NOMO-1 (cell line): ENCODE results near the gene EAF1.
"Not testable (repeated sequence)": the region's sequence is repeated elsewhere in the genome, so short reads cannot be mapped to it uniquely, and the experiment has no call there.

Experiments
- DNase-seq, 2 experiments: peaks; one replicate each; lab custom pipeline; 2025; ENCODE audit not compliant: unreplicated experiment in 2 of 2; lab: John Stamatoyannopoulos, UW

The EAF1 gene

GRCh38 chr3:15427182-15427880 is at the start of gene EAF1, which contains the start of gene METTL6:
EAF1 (plus strand) TSS chr3:15427598; CDS start chr3:15427780, 182 bp downstream.
METTL6 (minus strand) TSS chr3:15427544; CDS start chr3:15426511, 1,033 bp downstream.
- DNase-seq = peak; percentile 52 to 74

DNA sequence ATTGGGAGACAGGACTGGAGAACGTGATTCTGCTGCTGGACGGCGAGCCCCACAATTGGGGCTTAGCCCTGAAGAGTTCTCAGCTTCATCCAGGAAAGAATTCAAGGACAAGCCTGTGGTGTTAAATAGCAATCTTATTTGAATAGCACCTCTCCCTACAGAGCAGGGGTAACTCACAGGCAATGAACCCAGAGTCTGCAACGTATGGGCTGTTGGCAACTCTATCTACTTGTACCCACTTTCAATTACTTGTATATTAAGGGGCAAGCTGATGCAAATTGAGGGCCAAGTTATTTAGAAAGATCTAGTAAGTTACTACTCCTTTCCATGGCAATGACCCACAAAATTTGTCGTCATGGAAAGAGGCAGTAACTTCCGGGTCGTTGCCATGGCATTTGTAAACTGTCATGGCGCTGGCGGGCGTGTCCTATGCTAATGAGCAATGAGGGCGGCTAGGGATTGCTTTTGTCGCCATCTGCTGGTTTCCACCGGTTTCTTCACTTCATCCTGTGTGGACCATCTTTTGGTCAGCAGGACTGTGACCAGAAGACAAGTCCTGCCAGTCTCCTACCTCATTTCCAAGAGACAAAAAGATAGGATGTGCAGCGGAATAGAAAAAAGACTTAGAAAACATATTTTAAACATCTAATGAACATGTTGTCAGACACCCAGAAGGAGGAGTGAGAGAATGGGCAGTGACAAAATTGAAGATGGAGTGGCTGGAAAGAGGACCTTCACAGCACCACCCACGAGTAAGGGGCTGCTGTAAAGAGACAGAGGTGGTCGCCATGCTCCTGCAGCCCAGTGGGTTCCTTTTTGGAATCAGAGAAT is 49.2 kb upstream of the EAF1 start:
- DNase-seq = peak; percentile 84 to 90

DNA sequence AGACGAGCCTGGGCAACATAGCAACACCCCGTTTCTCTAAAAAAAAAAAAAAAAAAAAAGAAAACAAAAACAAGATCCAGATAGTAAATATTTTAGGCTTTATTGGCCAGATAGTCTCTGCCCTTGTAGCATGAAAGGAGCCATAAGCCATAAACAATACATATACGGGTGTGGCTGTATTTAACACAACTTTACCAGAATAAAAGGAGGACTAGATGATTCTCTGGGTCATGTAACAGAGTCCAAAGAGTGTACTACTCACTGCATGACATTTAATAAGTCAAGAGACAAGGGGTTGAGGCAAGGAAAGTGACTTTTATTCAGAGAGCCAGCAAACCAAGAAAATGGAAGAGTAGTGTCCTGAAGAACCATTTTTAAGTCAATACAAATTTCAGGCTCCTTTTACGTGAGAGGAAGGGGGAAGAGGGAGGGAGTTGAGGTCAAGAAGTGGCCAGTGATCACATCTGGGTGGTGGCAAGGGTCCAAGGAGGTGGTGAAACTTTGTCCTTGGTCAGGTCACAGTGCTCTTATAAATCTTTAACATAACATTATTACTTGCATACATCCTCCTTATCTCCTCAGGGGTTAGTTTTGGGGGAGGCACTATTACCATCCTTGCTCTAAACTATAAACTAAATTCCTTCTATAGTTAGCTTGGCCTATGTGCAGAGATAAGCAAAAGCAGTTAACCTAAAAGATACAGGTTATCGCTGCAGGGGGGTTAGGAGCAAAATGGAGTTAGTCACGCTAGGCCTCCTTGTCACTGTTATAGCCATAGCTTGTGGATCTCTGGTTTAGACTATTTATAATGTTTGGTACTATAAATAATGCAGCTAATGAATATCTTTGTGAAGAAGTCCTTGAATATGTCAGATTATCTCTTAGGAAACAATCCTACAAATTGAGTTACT is 46.2 kb upstream of the EAF1 start:
- DNase-seq = no peak

DNA sequence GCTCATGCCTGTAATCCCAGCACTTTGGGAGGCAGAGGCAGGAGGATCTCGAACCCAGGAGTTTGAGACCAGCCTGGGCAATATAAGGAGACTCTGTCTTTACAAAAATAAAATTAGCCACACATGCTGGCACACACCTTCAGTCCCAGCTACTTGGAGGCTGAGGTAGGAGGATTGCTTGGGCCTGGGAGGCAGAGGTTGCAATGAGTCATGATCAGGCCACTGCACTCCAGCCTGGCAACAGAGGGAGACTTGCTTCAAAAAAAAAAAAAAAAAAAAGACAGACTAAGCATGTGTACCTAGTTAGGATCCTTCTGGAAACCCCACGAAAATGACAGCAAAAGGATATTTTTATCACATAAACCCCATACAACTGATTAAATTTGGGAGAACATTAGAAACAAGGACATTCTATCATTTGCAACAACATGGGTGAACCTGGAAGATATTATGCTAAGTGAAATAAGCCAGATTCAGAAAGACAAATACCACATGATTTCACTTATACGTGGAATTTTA is 44.9 kb upstream of the EAF1 start:
- DNase-seq = no peak

DNA sequence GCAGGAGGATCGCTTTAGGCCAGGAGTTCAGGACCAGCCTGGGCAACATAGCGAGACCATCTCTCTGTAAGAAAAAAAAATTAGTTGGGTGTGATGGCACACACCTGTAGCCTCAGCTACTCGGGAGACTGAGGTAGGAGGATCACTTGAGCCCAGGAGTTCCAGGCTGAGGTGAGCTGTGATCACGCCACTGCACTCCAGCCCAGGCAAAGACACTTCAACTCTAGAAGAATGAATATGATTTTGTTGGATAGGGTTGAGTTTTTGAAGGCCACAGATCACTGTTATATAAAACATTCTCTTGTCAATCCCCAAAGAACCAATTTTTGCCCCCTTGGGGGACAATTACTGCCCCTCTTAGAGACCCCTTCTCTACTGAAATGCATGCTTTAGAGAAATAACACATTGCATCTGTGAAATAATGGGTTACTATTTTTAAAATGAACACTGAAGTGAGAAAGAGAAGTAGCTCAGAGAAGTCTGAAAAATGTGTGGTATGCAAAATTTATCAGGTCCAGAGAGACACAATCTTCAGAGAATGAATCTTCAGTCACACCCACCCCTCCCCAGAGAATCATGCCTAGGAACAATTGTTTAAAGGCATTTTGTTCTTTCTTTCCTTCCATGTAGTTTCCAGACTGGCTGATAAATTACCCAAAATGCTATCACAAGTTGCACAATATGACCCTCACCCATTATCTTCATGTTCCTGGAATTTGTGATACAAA is 42.7 kb upstream of the EAF1 start:
- DNase-seq = no peak

DNA sequence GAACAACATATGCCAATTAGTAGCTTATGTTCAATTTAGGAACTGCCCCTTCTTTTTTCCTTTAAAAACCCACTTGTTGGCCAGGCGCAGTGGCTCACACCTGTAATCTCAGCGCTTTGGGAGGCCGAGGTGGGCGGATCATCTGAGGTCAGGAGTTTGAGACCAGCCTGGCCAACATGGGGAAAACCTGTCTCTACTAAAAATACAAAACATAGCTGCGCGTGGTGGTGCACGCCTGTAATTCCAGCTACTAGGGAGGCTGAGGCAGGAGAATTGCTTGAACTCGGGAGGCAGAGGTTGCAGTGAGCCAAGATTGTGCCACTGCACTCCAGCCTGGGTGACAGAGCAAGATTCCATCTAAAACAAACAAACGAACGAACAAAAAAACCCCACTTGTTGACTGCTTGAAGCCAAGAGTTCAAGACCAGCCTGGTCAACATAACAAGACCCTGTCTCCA is 42.1 kb upstream of the EAF1 start:
- DNase-seq = not testable (repeated sequence)

GRCh38 chr3:15385901-15386653 is 41.3 kb upstream of the EAF1 start:
- no peak for DNase-seq

DNA sequence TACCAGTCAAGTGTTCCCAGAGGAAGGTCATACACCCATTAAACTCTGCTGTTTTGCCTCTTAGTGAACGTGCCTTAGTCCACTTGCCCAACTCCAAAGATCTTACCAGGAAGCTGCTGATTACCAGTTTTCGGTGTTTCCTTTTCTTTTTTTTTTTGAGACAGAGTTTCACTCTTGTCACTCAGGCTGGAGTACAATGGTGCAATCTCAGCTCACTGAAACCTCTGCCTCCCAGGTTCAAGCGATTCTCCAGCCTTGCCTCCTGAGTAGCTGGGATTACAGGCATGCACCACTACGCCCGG is 40.8 kb upstream of the EAF1 start:
- peak; percentile 37 to 63 for DNase-seq

GRCh38 chr3:15387171-15387581 is 40.2 kb upstream of the EAF1 start:
- no peak for DNase-seq

GRCh38 chr3:15387735-15388134 is 39.7 kb upstream of the EAF1 start:
- no peak for DNase-seq

GRCh38 chr3:15388335-15388734 is 39.1 kb upstream of the EAF1 start:
- not testable (repeated sequence) for DNase-seq

DNA sequence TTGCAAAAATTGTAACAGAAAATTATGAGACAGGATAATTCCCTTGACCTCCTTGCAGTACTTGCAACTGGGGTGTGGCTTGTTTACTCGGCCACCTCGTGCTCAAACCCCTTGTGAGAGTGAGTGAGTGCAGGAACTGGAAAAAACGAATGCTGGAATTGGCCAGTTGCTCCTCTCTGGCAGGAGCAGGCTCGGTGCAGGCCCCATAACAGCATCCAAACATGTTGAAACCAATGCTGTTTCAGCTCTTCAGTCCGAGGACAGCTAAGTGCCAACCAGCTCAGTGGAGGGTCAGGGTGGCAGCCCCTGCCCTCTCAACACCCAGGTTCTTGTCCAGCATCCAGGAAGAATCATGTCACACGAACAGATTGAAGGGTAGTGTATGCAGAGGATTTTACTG is 36.9 kb upstream of the EAF1 start:
- no peak for DNase-seq

DNA sequence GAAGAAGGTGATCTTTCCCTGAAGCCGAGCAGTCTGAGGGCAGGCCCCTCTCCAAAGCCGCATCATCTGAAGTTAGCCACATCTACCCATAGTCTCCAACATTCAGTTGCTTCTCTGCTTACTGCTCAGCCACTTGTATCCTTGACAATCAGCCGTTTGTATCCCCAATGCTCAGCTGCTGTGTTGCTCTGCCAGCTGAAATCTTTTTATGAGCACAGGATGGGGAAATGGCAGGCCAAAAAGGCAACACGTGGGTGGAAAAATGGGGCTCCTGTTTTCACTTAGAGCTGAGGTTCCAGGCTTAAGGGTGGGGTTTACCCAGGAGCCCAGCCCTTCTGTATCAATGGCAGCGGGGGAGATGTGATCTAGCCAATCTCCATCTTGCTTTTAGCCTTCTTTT is 36.4 kb upstream of the EAF1 start:
- no peak for DNase-seq

DNA sequence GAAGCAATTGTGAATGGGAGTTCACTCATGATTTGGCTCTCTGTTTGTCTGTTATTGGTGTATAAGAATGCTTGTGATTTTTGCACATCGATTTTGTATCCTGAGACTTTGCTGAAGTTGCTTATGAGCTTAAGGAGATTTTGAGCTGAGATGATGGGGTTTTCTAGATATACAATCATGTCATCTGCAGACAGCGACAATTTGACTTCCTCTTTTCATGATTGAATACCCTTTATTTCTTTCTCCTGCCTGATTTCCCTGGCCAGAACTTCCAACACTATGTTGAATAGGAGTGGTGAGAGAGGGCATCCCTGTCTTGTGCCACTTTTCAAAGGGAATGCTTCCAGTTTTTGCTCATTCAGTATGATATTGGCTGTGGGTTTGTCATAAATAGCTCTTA is 34.1 kb upstream of the EAF1 start:
- DNase-seq = not testable (repeated sequence)

GRCh38 chr3:15398731-15399133 is 28.7 kb upstream of the EAF1 start:
- not testable (repeated sequence) for DNase-seq

DNA sequence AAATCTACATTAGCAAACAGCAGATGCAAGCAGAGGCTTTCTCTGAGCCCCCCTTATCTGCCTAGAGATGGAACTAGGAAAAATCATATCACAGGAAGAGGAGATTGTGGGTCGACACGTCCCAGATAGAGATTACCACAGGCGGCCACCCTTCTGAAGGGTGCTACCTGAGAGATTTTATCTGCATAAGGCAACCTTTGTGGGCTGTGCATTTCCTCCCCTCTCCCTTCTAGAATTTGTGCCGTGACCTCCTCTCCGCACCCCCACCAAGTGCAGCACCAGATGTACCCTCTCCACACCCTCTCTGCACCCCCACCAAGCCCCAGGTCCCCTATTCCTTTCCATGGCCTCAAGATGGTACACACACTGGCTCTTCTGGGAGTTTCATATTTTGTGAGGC is 27.4 kb upstream of the EAF1 start:
- no peak for DNase-seq

GRCh38 chr3:15401936-15402335 is 25.5 kb upstream of the EAF1 start:
- DNase-seq = no peak

DNA sequence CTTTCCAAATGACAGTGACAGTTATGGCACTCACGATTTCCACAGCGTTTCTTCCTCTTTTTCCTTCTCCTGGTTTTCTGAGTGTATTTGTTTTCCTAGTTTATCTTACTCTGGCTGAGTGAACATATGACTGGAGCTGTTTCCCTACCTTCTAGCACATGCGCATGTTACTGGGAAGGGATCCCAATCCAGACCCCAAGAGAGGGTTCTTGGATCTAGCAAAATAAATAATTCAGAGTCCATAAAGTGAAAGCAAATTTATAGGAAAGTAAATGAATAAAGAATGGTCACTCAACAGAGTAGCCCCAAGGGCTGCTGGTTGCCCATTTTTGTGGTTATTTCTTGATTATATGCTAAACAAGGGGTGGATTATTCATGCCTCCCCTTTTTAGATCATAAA is 23.9 kb upstream of the EAF1 start:
- DNase-seq = no peak

DNA sequence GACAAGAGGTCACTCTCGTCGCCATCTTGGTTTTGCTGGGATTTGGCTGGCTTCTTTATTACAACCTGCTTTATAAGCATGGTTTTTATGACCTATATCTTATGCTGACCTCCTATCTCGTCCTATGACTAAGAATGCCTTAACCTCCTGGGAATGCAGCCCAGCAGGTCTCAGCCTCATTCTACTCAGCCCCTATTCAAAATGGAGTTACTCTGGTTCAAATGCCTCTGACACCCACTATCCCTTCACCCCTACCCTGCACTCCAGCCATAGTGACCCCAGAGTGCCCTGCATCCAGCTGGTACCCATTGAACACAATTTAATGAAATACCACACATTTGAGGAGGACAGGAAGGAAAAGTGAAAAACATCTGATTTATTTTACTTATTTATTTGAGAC is 23.4 kb upstream of the EAF1 start:
- DNase-seq = no peak
